Peyer's patch (tissue), 4 donors: ENCODE results near the gene KRTAP3-2. TPM values are rescaled to one million over a fixed set of nuclear protein-coding genes. Genes with fewer than 3 reads are reported as not detected.

ENCODE experiments used
- DNase-seq, 3 donors: peaks; one replicate each; pipeline ENCODE4 v3.0.0-alpha.2; 2017 to 2019
- H3K27ac ChIP-seq, 4 donors: fragments of 200-600 bp; sonication (generic); one replicate each; pipeline ENCODE4 v1.5.1; 2016 to 2019
- H3K27me3 ChIP-seq, 2 donors: fragments of 200-600 bp; sonication (generic); one replicate each; pipeline ENCODE4 v1.5.1; 2019
- H3K36me3 ChIP-seq, 3 donors: fragments of 200-600 bp; sonication (generic); one replicate each; pipeline ENCODE4 v1.5.1; 2016 to 2019
- H3K4me1 ChIP-seq, 4 donors: fragments of 200-600 bp; sonication (generic); one replicate each; pipeline ENCODE4 v1.5.1; 2016 to 2019
- H3K4me3 ChIP-seq, 4 donors: fragments of 200-600 bp; sonication (generic); 1 replicate in 3 of 4; 2 replicates in 1 of 4; pipeline ENCODE4 v1.5.1; 2016 to 2019; ENCODE audit warnings: mild to moderate bottlenecking in 1 of 4
- H3K9me3 ChIP-seq, 4 donors: fragments of 200-600 bp; sonication (generic); one replicate each; pipeline ENCODE4 v1.5.1; 2016 to 2019; ENCODE audit warnings: mild to moderate bottlenecking in 1 of 4
- POLR2A ChIP-seq, 2 donors: fragments of 450-650 bp; IDR thresholded peaks; one replicate each; pipeline ENCODE4 v1.5.1; 2017; ENCODE audit warnings: antibody characterized with exemption in 2 of 2, mild to moderate bottlenecking in 2 of 2, moderate library complexity in 2 of 2
- total RNA-seq, 4 donors: library from RNA; depleted of rRNA; stranded (reverse); fragments of >200 nt; gene quantifications; one replicate each; pipeline ENCODE4 v1.1.0, GENCODE V29; 2016
- TF ChIP-seq, protein P1 (sequence below), 6 experiments: fragments of 450-650 bp in 4 of 6; fragments of 200-600 bp in 2 of 6; sonication (generic) in 1 of 6; IDR thresholded peaks; one replicate each; pipeline ENCODE4 v1.5.1; 2017 to 2019; ENCODE audit warnings: antibody characterized with exemption in 6 of 6, mild to moderate bottlenecking in 3 of 6, moderate library complexity in 1 of 6

Gene KRTAP3-2
- total RNA-seq, 4 donors from 2014 or later, result not detected

DNA sequence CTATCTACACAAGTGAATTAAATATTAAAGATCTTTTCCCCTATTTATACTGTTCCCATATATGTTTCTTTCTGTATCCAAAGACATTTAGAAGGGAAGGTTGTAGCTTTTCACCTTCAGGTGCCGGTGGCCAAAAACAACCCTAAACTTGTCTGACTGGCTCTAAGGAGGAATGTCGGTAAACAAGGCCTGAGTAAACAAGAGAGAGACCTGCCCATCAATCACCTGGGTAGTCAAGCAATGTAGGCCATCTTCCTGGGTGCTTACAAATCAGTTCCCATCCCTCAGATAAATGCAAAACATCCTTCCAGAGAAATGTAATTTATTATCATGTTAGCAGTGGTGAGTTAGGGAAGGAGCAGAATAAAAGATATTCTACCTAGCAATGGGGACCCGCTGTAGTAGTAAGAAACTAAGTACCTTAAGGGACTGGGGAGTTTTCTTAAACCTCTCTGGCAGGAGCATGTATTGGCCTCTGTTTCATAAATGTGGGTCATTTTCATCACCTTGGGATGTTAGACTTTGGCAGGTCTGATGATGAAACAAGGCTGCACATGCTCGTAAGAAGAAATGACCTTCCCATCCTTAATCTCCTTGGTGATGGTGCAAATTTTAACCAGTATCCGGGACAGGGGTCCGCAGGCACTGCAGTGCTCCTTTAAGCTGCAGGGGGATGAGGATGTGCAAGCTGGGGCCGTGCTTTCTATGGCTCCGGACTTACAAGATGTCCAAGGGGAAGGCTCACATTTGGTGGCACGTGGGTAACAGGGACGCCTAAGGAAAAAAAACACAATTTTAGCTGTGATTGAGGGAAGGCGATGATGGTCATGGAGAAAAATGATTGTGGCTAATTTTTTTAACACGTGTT, 41.4 kb downstream of the KRTAP3-2 start:
- no peak for DNase-seq
- Histone ChIP-seq H3K36me3 (no peaks in the 10 kb centered on the region), H3K27ac (no peak overlapping the region), H3K4me3 (no peak overlapping the region), H3K27me3 (no peaks in the 10 kb centered on the region), H3K9me3 (no peaks in the 10 kb centered on the region), H3K4me1 (no peaks in the 10 kb centered on the region)
- no peak for TF ChIP-seq POLR2A (IDR thresholded peaks at IDR 0.05)
- TF ChIP-seq, protein P1, sequence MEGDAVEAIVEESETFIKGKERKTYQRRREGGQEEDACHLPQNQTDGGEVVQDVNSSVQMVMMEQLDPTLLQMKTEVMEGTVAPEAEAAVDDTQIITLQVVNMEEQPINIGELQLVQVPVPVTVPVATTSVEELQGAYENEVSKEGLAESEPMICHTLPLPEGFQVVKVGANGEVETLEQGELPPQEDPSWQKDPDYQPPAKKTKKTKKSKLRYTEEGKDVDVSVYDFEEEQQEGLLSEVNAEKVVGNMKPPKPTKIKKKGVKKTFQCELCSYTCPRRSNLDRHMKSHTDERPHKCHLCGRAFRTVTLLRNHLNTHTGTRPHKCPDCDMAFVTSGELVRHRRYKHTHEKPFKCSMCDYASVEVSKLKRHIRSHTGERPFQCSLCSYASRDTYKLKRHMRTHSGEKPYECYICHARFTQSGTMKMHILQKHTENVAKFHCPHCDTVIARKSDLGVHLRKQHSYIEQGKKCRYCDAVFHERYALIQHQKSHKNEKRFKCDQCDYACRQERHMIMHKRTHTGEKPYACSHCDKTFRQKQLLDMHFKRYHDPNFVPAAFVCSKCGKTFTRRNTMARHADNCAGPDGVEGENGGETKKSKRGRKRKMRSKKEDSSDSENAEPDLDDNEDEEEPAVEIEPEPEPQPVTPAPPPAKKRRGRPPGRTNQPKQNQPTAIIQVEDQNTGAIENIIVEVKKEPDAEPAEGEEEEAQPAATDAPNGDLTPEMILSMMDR (IDR thresholded peaks at IDR 0.05), result no peak

- no peak overlapping the region for H3K27ac ChIP-seq
- DNase-seq, result no peak
- no peaks in the 10 kb centered on the region for H3K9me3 ChIP-seq
- no peaks in the 10 kb centered on the region for H3K36me3 ChIP-seq
- H3K4me3 ChIP-seq, result no peak overlapping the region
- no peak for TF ChIP-seq POLR2A (IDR thresholded peaks at IDR 0.05)
- TF ChIP-seq, protein P1 (IDR thresholded peaks at IDR 0.05), result no peak
- H3K4me1 ChIP-seq, result no peaks in the 10 kb centered on the region
- no peaks in the 10 kb centered on the region for H3K27me3 ChIP-seq
Measured at GRCh38 chr17:40956401-40957254, 43.1 kb downstream of the KRTAP3-2 start.

DNA sequence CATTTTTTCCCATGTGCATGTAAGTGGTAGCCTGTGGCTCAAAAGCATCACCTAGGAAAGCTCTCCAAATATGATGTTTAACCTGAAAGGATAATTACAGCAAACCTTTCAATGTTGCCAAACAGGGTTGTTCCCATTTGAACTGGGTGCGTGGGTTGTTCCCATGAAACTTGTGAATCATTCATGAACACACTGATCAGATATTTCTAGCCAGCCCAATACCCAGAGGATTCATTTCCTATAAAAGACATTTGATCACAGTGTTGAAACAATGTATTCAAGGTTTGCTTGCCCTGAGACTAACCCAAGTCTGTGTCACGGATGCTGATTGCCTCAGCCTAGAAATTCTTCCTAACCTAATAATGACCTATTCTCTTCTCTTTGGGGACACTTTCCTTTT, 45.8 kb downstream of the KRTAP3-2 start:
- peaks cover 0 to 8% (median 0%) of the 10 kb centered on the region in 4 donors for H3K4me1 ChIP-seq

DNA sequence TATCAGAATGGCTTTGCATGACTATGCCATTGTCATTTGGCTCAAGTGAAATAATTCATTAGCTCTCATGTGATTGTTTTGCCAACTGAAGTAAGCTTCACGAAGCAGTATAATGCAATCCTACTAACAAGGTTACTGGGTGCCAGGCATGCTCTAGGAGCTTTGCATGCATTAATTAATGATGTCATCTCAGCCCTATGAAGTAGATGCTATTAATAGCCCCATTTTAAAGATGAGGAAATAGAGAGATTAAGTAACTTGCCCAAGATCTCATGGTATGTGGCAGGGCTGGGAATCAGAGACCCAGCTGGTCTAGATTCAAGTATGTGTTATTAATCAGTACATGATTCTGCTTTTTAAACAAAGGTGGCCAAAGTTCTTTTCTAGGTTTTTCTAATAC, 47.0 kb downstream of the KRTAP3-2 start:
- H3K27ac ChIP-seq, result no peak overlapping the region
- no peaks in the 10 kb centered on the region for H3K27me3 ChIP-seq
- no peak for DNase-seq
- TF ChIP-seq POLR2A (IDR thresholded peaks at IDR 0.05), result no peak
- TF ChIP-seq, protein P1 (IDR thresholded peaks at IDR 0.05), result no peak
- H3K36me3 ChIP-seq, result no peaks in the 10 kb centered on the region
- no peak overlapping the region for H3K4me3 ChIP-seq
- H3K4me1 ChIP-seq, result peaks cover 0 to 8% (median 0%) of the 10 kb centered on the region in 4 donors
- H3K9me3 ChIP-seq, result no peaks in the 10 kb centered on the region

More for the DNA sequence above, 45.8 kb downstream of the KRTAP3-2 start:
- DNase-seq, result no peak
- TF ChIP-seq POLR2A (IDR thresholded peaks at IDR 0.05), result no peak
- TF ChIP-seq, protein P1 (IDR thresholded peaks at IDR 0.05), result no peak
- Histone ChIP-seq H3K4me3 (no peak overlapping the region), H3K27ac (no peak overlapping the region), H3K9me3 (no peaks in the 10 kb centered on the region), H3K36me3 (no peaks in the 10 kb centered on the region), H3K27me3 (no peaks in the 10 kb centered on the region)

DNA sequence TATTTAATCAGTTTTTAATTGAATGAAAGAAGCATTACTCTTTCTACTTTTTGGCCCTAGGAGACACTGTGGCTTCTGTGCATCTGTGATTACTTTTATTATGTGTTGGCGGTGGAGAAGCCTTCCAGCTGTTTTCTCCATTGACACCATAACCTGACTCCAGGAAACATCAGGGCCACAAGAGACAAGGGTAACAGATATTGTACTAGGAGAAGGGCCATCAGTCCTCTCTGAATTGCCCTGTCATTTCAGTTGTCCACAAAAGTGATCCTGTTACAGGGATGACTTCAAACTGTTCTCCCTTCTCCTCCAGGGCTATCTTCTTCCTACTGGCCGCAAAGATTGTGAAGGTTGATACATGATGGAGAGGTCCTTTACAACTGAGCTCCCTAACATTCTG, 47.6 kb downstream of the KRTAP3-2 start:
- Histone ChIP-seq H3K36me3 (no peaks in the 10 kb centered on the region), H3K4me1 (peaks cover 0 to 8% (median 0%) of the 10 kb centered on the region in 4 donors), H3K9me3 (no peaks in the 10 kb centered on the region), H3K27ac (no peak overlapping the region), H3K27me3 (no peaks in the 10 kb centered on the region), H3K4me3 (no peak overlapping the region)
- TF ChIP-seq, protein P1 (IDR thresholded peaks at IDR 0.05), result no peak
- TF ChIP-seq POLR2A (IDR thresholded peaks at IDR 0.05), result no peak
- DNase-seq, result no peak
